K562 (cell line): ENCODE results near the gene ATXN7L1. TPM values are rescaled to one million over a fixed set of nuclear protein-coding genes. Genes with fewer than 3 reads are reported as not detected.

Source experiments
- BHLHE40 ChIP-seq: IDR thresholded peaks from 2 replicates; pipeline ENCODE4 v1.6.1; 2011; ENCODE audit warnings: low read length, improper control_type of control experiment
- C11orf30 ChIP-seq: fragments of 450-650 bp; IDR thresholded peaks from 2 replicates; pipeline ENCODE4 v1.6.1; 2016; ENCODE audit warnings: low read depth, mild to moderate bottlenecking
- CBFA2T2 ChIP-seq: fragments of 450-650 bp; conservative IDR thresholded peaks from 2 replicates; pipeline ENCODE4 v1.6.1; 2017; ENCODE audit warnings: mild to moderate bottlenecking
- CBFA2T3 ChIP-seq: fragments of 450-650 bp; IDR thresholded peaks from 2 replicates; pipeline ENCODE4 v1.6.1; 2017
- CBX3 ChIP-seq, 2 experiments: IDR thresholded peaks; 1 replicate in 1 of 2; 2 replicates in 1 of 2; pipeline ENCODE4 v1.6.1; 2012; ENCODE audit warnings: inconsistent platforms in 2 of 2, low read length in 2 of 2, borderline replicate concordance in 1 of 2, control low read depth in 1 of 2
- CCNT2 ChIP-seq: IDR thresholded peaks from 2 replicates; pipeline ENCODE4 v1.6.1; 2011; ENCODE audit warnings: borderline replicate concordance, low read depth, mild to moderate bottlenecking, moderate library complexity, mixed read lengths, low read length; ENCODE audit not compliant: insufficient read length; ENCODE audit errors: extremely low read depth
- CTBP1 ChIP-seq: fragments of 450-650 bp; IDR thresholded peaks from 2 replicates; pipeline ENCODE4 v1.6.1; 2016; ENCODE audit warnings: borderline replicate concordance
- CXXC5 ChIP-seq: fragments of 250-450 bp; sonication (Bioruptor Pico); IDR thresholded peaks from 2 replicates; pipeline ENCODE4 v1.8.0; 2022; ENCODE audit warnings: inconsistent platforms, mild to moderate bottlenecking, moderate library complexity
- FOXJ3 ChIP-seq: sonication (generic); formaldehyde crosslinking; IDR thresholded peaks from 2 replicates; pipeline ENCODE4 v1.4.0; 2020; ENCODE audit warnings: mild to moderate bottlenecking, missing genetic modification reagents
- GATA2 ChIP-seq: sonication (generic); formaldehyde crosslinking; IDR thresholded peaks from 2 replicates; pipeline ENCODE4 v1.4.0; 2020; ENCODE audit warnings: mild to moderate bottlenecking, missing genetic modification reagents
- KLF16 ChIP-seq: IDR thresholded peaks from 2 replicates; pipeline ENCODE4 v1.6.1; 2016; ENCODE audit warnings: antibody characterized with exemption
- LARP7 ChIP-seq: fragments of 450-650 bp; IDR thresholded peaks from 2 replicates; pipeline ENCODE4 v1.6.1; 2016
- MEIS2 ChIP-seq: fragments of 450-650 bp; IDR thresholded peaks from 2 replicates; pipeline ENCODE4 v1.6.1; 2014; ENCODE audit warnings: mild to moderate bottlenecking; ENCODE audit not compliant: partially characterized antibody
- MXD1 ChIP-seq: fragments of 250-450 bp; sonication (Bioruptor Pico); IDR thresholded peaks from 2 replicates; pipeline ENCODE4 v1.8.0; 2021; ENCODE audit warnings: borderline replicate concordance, mild to moderate bottlenecking, moderate library complexity; ENCODE audit not compliant: poor library complexity, severe bottlenecking
- PCBP2 ChIP-seq: fragments of 200-400 bp; formaldehyde crosslinking; IDR thresholded peaks from 2 replicates; pipeline ENCODE4 v1.6.1; 2018; ENCODE audit warnings: low read length, low read depth, mild to moderate bottlenecking, moderate library complexity; ENCODE audit not compliant: poor library complexity, severe bottlenecking
- SMARCA4 ChIP-seq: fragments of 450-650 bp; IDR thresholded peaks from 2 replicates; pipeline ENCODE4 v1.6.1; 2016
- SMARCA5 ChIP-seq: fragments of 450-650 bp; IDR thresholded peaks from 2 replicates; pipeline ENCODE4 v1.6.1; 2016
- TEAD1 ChIP-seq, 2 experiments: fragments of 450-650 bp in 1 of 2; sonication (generic) in 1 of 2; formaldehyde crosslinking; IDR thresholded peaks; 2 replicates each; pipeline versions ENCODE4 v1.4.0 to v1.8.0; 2020 to 2022; ENCODE audit warnings: mild to moderate bottlenecking in 2 of 2, missing genetic modification reagents in 1 of 2
- TFAP4 ChIP-seq: sonication (generic); formaldehyde crosslinking; IDR thresholded peaks from 2 replicates; pipeline ENCODE4 v1.8.0; 2022; ENCODE audit warnings: missing genetic modification reagents, mild to moderate bottlenecking, moderate library complexity, borderline replicate concordance
- TRIM24 ChIP-seq, 2 experiments: fragments of 450-650 bp; IDR thresholded peaks; 2 replicates each; pipeline ENCODE4 v1.6.1; 2016
- U2AF2 ChIP-seq: fragments of 200-400 bp; formaldehyde crosslinking; optimal IDR thresholded peaks from 2 replicates; pipeline ENCODE3; 2017; ENCODE audit warnings: low read depth, mild to moderate bottlenecking, low read length
- ZBTB7A ChIP-seq: IDR thresholded peaks from 2 replicates; pipeline ENCODE4 v1.6.1; 2011; ENCODE audit warnings: low read depth, mild to moderate bottlenecking, low read length, moderate library complexity, borderline replicate concordance; ENCODE audit not compliant: control insufficient read depth
- polyA plus RNA-seq, 8 experiments: library from polyadenylated mRNA; depleted of rRNA in 4 of 8; stranded (reverse) in 5 of 8; unstranded in 3 of 8; fragments of >200 nt; fragmentation: Nextera tagmentation in 2 of 8; fragmentation: Illumina TruSeq in 1 of 8; extraction: Ambion mirVana in 2 of 8; extraction: Trizol in 1 of 8; gene quantifications; 2 replicates each; pipeline versions ENCODE4 v1.2.1 to v1.2.3, GENCODE V29; 2011 to 2014; ENCODE audit warnings: inconsistent platforms in 1 of 8, missing spikeins in 1 of 8
- total RNA-seq, 7 experiments: library from RNA; depleted of rRNA in 6 of 7; stranded (reverse); fragments of >200 nt in 6 of 7; fragmentation: Illumina TruSeq in 2 of 7; extraction: Trizol in 2 of 7; gene quantifications; 2 replicates each; pipeline versions ENCODE4 v1.2.1 to v1.2.3, GENCODE V29; 2011 to 2021; ENCODE audit warnings: low replicate concordance in 1 of 7
- TF ChIP-seq, protein P1 (sequence below), 3 experiments: fragments of 200-800 bp in 1 of 3; fragments of 250-450 bp in 1 of 3; fragments of 450-650 bp in 1 of 3; sonication (Bioruptor Pico) in 1 of 3; sonication (Bioruptor generic) in 1 of 3; formaldehyde crosslinking in 1 of 3; IDR thresholded peaks; 2 replicates each; pipeline versions ENCODE4 v1.6.1 to v1.8.0; 2016 to 2022; ENCODE audit warnings: mild to moderate bottlenecking in 2 of 3, missing genetic modification characterization in 2 of 3, missing compliant biosample characterization in 1 of 3, moderate library complexity in 1 of 3
- TF ChIP-seq, protein P2 (sequence below): IDR thresholded peaks from 2 replicates; pipeline ENCODE4 v1.6.1; 2014; ENCODE audit warnings: antibody characterized with exemption

ATXN7L1 gene
- total and polyA plus RNA-seq, 9 of the 15 experiments (the other 6 are each of a cell fraction or from before 2014, with no cell fraction given): 6.6 to 13.7 (median 10.7) TPM

- TF ChIP-seq, protein P1, sequence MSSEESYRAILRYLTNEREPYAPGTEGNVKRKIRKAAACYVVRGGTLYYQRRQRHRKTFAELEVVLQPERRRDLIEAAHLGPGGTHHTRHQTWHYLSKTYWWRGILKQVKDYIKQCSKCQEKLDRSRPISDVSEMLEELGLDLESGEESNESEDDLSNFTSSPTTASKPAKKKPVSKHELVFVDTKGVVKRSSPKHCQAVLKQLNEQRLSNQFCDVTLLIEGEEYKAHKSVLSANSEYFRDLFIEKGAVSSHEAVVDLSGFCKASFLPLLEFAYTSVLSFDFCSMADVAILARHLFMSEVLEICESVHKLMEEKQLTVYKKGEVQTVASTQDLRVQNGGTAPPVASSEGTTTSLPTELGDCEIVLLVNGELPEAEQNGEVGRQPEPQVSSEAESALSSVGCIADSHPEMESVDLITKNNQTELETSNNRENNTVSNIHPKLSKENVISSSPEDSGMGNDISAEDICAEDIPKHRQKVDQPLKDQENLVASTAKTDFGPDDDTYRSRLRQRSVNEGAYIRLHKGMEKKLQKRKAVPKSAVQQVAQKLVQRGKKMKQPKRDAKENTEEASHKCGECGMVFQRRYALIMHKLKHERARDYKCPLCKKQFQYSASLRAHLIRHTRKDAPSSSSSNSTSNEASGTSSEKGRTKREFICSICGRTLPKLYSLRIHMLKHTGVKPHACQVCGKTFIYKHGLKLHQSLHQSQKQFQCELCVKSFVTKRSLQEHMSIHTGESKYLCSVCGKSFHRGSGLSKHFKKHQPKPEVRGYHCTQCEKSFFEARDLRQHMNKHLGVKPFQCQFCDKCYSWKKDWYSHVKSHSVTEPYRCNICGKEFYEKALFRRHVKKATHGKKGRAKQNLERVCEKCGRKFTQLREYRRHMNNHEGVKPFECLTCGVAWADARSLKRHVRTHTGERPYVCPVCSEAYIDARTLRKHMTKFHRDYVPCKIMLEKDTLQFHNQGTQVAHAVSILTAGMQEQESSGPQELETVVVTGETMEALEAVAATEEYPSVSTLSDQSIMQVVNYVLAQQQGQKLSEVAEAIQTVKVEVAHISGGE (CRISPR knock-in tag; IDR thresholded peaks at IDR 0.05): peak in 1 of 3 experiments; percentile 75; a peak in 1 of 6 replicates
- peak; percentile 69 for TF ChIP-seq BHLHE40
- no peak for TF ChIP-seq KLF16
- peak; percentile 63; the same call in 1 of the 2 replicates for TF ChIP-seq ZBTB7A
- TF ChIP-seq CCNT2: peak; percentile 27
- peak; percentile 31; the same call in 1 of the 2 replicates for TF ChIP-seq TFAP4 (CRISPR knock-in tag)
- TF ChIP-seq MXD1 (CRISPR knock-in tag): no peak
- TF ChIP-seq TEAD1 (CRISPR knock-in tag; IDR thresholded peaks at IDR 0.05): 0 out of 4 replicates have a peak, but pooled peaks of 1 of the 2 experiments have one; percentile 22
- 0 out of 2 replicates have a peak, but pooled peaks have one; percentile 17 for TF ChIP-seq CBFA2T2
- TF ChIP-seq CTBP1: peak; percentile 49; the same call in 1 of the 2 replicates
- TF ChIP-seq SMARCA4: peak; percentile 62
- no peak for TF ChIP-seq SMARCA5
- peak; percentile 72 for TF ChIP-seq C11orf30
- TF ChIP-seq GATA2 (CRISPR knock-in tag): peak; percentile 61; the same call in 1 of the 2 replicates
- TF ChIP-seq MEIS2: peak; percentile 90
- TF ChIP-seq, protein P2, sequence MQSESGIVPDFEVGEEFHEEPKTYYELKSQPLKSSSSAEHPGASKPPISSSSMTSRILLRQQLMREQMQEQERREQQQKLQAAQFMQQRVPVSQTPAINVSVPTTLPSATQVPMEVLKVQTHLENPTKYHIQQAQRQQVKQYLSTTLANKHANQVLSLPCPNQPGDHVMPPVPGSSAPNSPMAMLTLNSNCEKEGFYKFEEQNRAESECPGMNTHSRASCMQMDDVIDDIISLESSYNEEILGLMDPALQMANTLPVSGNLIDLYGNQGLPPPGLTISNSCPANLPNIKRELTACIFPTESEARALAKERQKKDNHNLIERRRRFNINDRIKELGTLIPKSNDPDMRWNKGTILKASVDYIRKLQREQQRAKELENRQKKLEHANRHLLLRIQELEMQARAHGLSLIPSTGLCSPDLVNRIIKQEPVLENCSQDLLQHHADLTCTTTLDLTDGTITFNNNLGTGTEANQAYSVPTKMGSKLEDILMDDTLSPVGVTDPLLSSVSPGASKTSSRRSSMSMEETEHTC: no peak
- no peak for TF ChIP-seq LARP7
- TF ChIP-seq CBX3 (IDR thresholded peaks at IDR 0.05; ENCODE audit: borderline replicate concordance in 1 of 2, low read length in 2 of 2): peak in 1 of 2 experiments; percentile 41; a peak in 1 of 3 replicates
- no peak for TF ChIP-seq FOXJ3 (CRISPR knock-in tag)
- peak; percentile 50 for TF ChIP-seq CBFA2T3
- TF ChIP-seq CXXC5: peak; percentile 76
- no peak for TF ChIP-seq U2AF2
- peak in 1 of 2 experiments; percentile 41; a peak in 1 of 4 replicates for TF ChIP-seq TRIM24 (IDR thresholded peaks at IDR 0.05)
- no peak for TF ChIP-seq PCBP2
Measured at GRCh38 chr7:105643384-105643783, 233.0 kb downstream of the ATXN7L1 start (continued).
